KMS-11 (cell line): ENCODE results near the gene TTC34.

Experiments
- H2AFZ ChIP-seq: fragments of 200-600 bp; sonication (generic); 2 replicates; pipeline ENCODE4 v1.6.1; 2016; ENCODE audit warnings: antibody characterized with exemption, mixed run types, low read depth
- H3K27ac ChIP-seq: fragments of 200-600 bp; sonication (generic); 2 replicates; pipeline ENCODE4 v1.6.1; 2016; ENCODE audit warnings: mild to moderate bottlenecking, mixed run types
- H3K27me3 ChIP-seq: fragments of 200-600 bp; sonication (generic); 2 replicates; pipeline ENCODE4 v1.6.1; 2017; ENCODE audit warnings: mild to moderate bottlenecking, low read depth, mixed run types, moderate library complexity; ENCODE audit not compliant: insufficient read depth
- H3K36me3 ChIP-seq: fragments of 200-600 bp; sonication (generic); 2 replicates; pipeline ENCODE4 v1.6.1; 2017; ENCODE audit warnings: mild to moderate bottlenecking, mixed run types; ENCODE audit not compliant: insufficient read depth
- H3K4me1 ChIP-seq: fragments of 200-600 bp; sonication (generic); 2 replicates; pipeline ENCODE4 v1.6.1; 2016; ENCODE audit warnings: mild to moderate bottlenecking, low read depth, mixed run types; ENCODE audit not compliant: poor library complexity, severe bottlenecking
- H3K4me2 ChIP-seq: fragments of 200-600 bp; sonication (generic); 2 replicates; pipeline ENCODE4 v1.7.0; 2016; ENCODE audit warnings: mild to moderate bottlenecking, mixed run types
- H3K4me3 ChIP-seq: fragments of 200-600 bp; sonication (generic); IDR thresholded peaks from 2 replicates; pipeline ENCODE4 v1.6.1; 2017; ENCODE audit warnings: low read depth, low read length, mixed read lengths; ENCODE audit not compliant: insufficient read depth
- H3K79me2 ChIP-seq: fragments of 200-600 bp; sonication (generic); 2 replicates; pipeline ENCODE4 v1.6.1; 2016; ENCODE audit warnings: low read depth, mixed run types; ENCODE audit not compliant: insufficient read depth
- H3K9ac ChIP-seq: fragments of 200-600 bp; sonication (generic); 2 replicates; pipeline ENCODE4 v1.6.1; 2016; ENCODE audit warnings: mild to moderate bottlenecking, mixed run types
- H4K20me1 ChIP-seq: fragments of 200-600 bp; sonication (generic); 2 replicates; pipeline ENCODE4 v1.6.1; 2016; ENCODE audit warnings: mild to moderate bottlenecking, mixed run types; ENCODE audit not compliant: insufficient read depth
- CTCF ChIP-seq: fragments of 200-600 bp; sonication (generic); conservative IDR thresholded peaks from 2 replicates; pipeline ENCODE4 v1.6.1; 2017; ENCODE audit warnings: low read depth, mild to moderate bottlenecking, antibody characterized with exemption, low read length, moderate library complexity, mixed read lengths

TTC34 gene

GRCh38 chr1:2808831-2809605 lies 7.5 kb upstream of the TTC34 start:
- Histone ChIP-seq H3K79me2 (no peaks in the 10 kb centered on the region), H3K4me3 (no peak overlapping the region), H3K27ac (no peak overlapping the region), H3K4me2 (no peak overlapping the region), H4K20me1 (no peaks in the 10 kb centered on the region), H3K36me3 (no peaks in the 10 kb centered on the region), H3K27me3 (peaks cover 57% of the 10 kb centered on the region), H2AFZ (no peak overlapping the region), H3K4me1 (no peaks in the 10 kb centered on the region), H3K9ac (no peak overlapping the region)
- no peak for TF ChIP-seq CTCF

- Histone ChIP-seq H3K36me3 (no peaks in the 10 kb centered on the region), H3K9ac (no peak overlapping the region), H3K4me3 (no peak overlapping the region), H3K27ac (no peak overlapping the region), H3K4me1 (no peaks in the 10 kb centered on the region), H3K79me2 (no peaks in the 10 kb centered on the region), H4K20me1 (no peaks in the 10 kb centered on the region), H2AFZ (no peak overlapping the region), H3K4me2 (no peak overlapping the region), H3K27me3 (peaks cover 57% of the 10 kb centered on the region)
- TF ChIP-seq CTCF, result no peak
Observed at GRCh38 chr1:2808386-2808705, 6.9 kb upstream of the TTC34 start.

- Histone ChIP-seq H3K36me3 (no peaks in the 10 kb centered on the region), H3K4me2 (no peak overlapping the region), H3K4me1 (no peaks in the 10 kb centered on the region), H2AFZ (no peak overlapping the region), H3K27ac (no peak overlapping the region), H4K20me1 (no peaks in the 10 kb centered on the region), H3K4me3 (no peak overlapping the region), H3K27me3 (peaks cover 62% of the 10 kb centered on the region), H3K9ac (no peak overlapping the region), H3K79me2 (no peaks in the 10 kb centered on the region)
- no peak for TF ChIP-seq CTCF
Observed at GRCh38 chr1:2807678-2808385, 6.3 kb upstream of the TTC34 start.

GRCh38 chr1:2807036-2807435 lies 5.5 kb upstream of the TTC34 start:
- no peak for TF ChIP-seq CTCF
- H3K27me3 ChIP-seq, result peaks cover 61% of the 10 kb centered on the region
- H3K36me3 ChIP-seq, result no peaks in the 10 kb centered on the region
- H3K9ac ChIP-seq, result no peak overlapping the region
- H2AFZ ChIP-seq, result no peak overlapping the region
- no peaks in the 10 kb centered on the region for H4K20me1 ChIP-seq
- no peaks in the 10 kb centered on the region for H3K4me1 ChIP-seq
- no peaks in the 10 kb centered on the region for H3K79me2 ChIP-seq
- H3K4me3 ChIP-seq, result no peak overlapping the region
- H3K27ac ChIP-seq, result no peak overlapping the region
- no peak overlapping the region for H3K4me2 ChIP-seq
